Neural cell (in vitro differentiated cells): ENCODE results near the gene HBM.
"Not testable (repeated sequence)": the region's sequence is repeated elsewhere in the genome, so short reads cannot be mapped to it uniquely, and the experiment has no call there.

Experiments
- EP300 ChIP-seq: fragments of 450-650 bp; conservative IDR thresholded peaks from 2 replicates; pipeline ENCODE4 v1.6.1; 2014; ENCODE audit warnings: antibody characterized with exemption, mild to moderate bottlenecking, moderate library complexity; ENCODE audit not compliant: poor library complexity, severe bottlenecking
- EZH2 ChIP-seq: fragments of 200-600, 300-800 bp; shearing (Covaris generic), sonication (generic); IDR thresholded peaks from 2 replicates; pipeline ENCODE4 v1.6.1; 2014; ENCODE audit warnings: antibody characterized with exemption, low read length, borderline replicate concordance, mild to moderate bottlenecking; ENCODE audit not compliant: insufficient read depth, poor library complexity, severe bottlenecking
- MXI1 ChIP-seq: fragments of 450-650 bp; conservative IDR thresholded peaks from 2 replicates; pipeline ENCODE4 v1.6.1; 2014; ENCODE audit warnings: antibody characterized with exemption, mild to moderate bottlenecking; ENCODE audit not compliant: poor library complexity, severe bottlenecking
- SMC3 ChIP-seq: fragments of 450-650 bp; conservative IDR thresholded peaks from 2 replicates; pipeline ENCODE4 v1.6.1; 2014; ENCODE audit warnings: antibody characterized with exemption, mild to moderate bottlenecking, moderate library complexity; ENCODE audit not compliant: poor library complexity
- TAF1 ChIP-seq: IDR thresholded peaks from 2 replicates; pipeline ENCODE4 v1.6.1; 2012; ENCODE audit warnings: low read depth
- TF ChIP-seq, protein P1 (sequence below): fragments of 450-650 bp; IDR thresholded peaks from 2 replicates; pipeline ENCODE4 v1.5.1; 2014; ENCODE audit warnings: antibody characterized with exemption, mild to moderate bottlenecking, moderate library complexity; ENCODE audit not compliant: poor library complexity, severe bottlenecking

DNA sequence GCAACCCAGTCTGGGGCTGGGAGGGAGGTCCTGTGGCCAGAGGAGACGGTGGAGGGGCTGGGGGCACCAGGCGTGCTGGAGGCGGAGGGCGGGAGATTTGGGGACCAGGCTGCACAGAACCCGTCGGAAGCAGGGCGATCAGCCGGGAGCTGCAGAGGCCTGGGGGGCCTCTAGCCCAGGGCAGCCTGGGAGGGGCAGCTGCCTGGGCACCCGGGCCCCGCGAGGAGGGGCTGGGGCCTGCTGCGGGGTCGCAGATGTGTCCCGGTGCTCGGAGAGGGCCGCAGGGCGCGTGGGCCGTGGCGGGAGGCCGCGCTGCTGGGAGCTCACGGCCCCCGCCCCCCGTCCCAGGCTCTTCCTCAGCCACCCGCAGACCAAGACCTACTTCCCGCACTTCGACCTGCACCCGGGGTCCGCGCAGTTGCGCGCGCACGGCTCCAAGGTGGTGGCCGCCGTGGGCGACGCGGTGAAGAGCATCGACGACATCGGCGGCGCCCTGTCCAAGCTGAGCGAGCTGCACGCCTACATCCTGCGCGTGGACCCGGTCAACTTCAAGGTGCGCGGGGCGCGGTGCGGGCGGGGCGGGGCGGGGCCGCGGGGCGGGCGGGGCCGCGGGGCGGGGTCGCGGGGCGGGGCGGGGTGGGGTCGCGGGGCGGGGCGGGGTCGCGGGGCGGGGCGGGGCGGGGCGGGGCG, 1.5 kb upstream of the HBM start:
- TF ChIP-seq, protein P1, sequence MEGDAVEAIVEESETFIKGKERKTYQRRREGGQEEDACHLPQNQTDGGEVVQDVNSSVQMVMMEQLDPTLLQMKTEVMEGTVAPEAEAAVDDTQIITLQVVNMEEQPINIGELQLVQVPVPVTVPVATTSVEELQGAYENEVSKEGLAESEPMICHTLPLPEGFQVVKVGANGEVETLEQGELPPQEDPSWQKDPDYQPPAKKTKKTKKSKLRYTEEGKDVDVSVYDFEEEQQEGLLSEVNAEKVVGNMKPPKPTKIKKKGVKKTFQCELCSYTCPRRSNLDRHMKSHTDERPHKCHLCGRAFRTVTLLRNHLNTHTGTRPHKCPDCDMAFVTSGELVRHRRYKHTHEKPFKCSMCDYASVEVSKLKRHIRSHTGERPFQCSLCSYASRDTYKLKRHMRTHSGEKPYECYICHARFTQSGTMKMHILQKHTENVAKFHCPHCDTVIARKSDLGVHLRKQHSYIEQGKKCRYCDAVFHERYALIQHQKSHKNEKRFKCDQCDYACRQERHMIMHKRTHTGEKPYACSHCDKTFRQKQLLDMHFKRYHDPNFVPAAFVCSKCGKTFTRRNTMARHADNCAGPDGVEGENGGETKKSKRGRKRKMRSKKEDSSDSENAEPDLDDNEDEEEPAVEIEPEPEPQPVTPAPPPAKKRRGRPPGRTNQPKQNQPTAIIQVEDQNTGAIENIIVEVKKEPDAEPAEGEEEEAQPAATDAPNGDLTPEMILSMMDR = not testable (repeated sequence)
- TF ChIP-seq EP300, TAF1, MXI1, EZH2, SMC3: not testable (repeated sequence)
